ENCODE data around the gene SIRPB2. TPM values are rescaled to one million over a fixed set of nuclear protein-coding genes. Genes with fewer than 3 reads are reported as not detected.
"Not testable (repeated sequence)": the region's sequence is repeated elsewhere in the genome, so short reads cannot be mapped to it uniquely, and the experiment has no call there.

The SIRPB2 gene
- total and polyA plus RNA-seq, 2 donors from 2014 or later = 0.86 to 8.2 TPM

DNA sequence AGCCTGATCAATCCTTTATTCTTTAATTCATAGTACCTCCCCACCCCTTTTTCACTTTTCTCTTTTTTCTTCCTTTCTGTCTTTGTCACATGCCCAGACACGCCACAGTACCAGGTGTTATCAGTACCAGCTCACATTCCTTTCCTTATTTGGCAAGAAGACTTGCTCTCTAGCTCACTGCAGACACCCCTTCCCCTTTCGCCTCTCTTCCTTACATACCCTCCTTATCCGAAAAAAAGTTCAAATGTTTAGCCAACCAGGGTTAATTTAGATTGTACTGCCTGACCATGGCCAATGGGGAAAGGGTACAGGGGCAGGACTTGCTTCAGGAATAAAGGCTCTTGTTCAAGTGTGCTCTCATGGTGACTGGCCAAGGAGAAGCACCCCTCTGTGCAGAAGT lies 9.3 kb upstream of the SIRPB2 start:
- Histone ChIP-seq H3K4me1 (ENCODE audit: control insufficient read depth in 2 of 3, insufficient read depth in 2 of 3, low read depth in 1 of 3, low read length in 3 of 3) (no peaks in the 10 kb centered on the region), H3K27ac (ENCODE audit: low read depth in 2 of 2, low read length in 2 of 2) (no peak overlapping the region), H3K36me3 (ENCODE audit: control insufficient read depth in 2 of 3, insufficient read depth in 3 of 3, low read length in 3 of 3) (no peaks in the 10 kb centered on the region), H3K27me3 (ENCODE audit: control insufficient read depth, insufficient read depth, low read length) (no peaks in the 10 kb centered on the region), H3K9ac (ENCODE audit: low read length in 3 of 3) (no peak overlapping the region), H3K4me3 (ENCODE audit: low read length in 3 of 3) (no peak overlapping the region), H3K9me3 (ENCODE audit: control insufficient read depth in 2 of 3, insufficient read depth in 1 of 3, low read length in 3 of 3) (no peaks in the 10 kb centered on the region)
- DNase-seq (no peak), FAIRE-seq (no peak)
- intact Hi-C loops (cut with DNase I) = no loop called here
- TF ChIP-seq, protein P1, sequence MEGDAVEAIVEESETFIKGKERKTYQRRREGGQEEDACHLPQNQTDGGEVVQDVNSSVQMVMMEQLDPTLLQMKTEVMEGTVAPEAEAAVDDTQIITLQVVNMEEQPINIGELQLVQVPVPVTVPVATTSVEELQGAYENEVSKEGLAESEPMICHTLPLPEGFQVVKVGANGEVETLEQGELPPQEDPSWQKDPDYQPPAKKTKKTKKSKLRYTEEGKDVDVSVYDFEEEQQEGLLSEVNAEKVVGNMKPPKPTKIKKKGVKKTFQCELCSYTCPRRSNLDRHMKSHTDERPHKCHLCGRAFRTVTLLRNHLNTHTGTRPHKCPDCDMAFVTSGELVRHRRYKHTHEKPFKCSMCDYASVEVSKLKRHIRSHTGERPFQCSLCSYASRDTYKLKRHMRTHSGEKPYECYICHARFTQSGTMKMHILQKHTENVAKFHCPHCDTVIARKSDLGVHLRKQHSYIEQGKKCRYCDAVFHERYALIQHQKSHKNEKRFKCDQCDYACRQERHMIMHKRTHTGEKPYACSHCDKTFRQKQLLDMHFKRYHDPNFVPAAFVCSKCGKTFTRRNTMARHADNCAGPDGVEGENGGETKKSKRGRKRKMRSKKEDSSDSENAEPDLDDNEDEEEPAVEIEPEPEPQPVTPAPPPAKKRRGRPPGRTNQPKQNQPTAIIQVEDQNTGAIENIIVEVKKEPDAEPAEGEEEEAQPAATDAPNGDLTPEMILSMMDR (IDR thresholded peaks at IDR 0.05; ENCODE audit: borderline replicate concordance, extremely low read depth, insufficient read depth) = no peak

GRCh38 chr20:1499528-1500420 lies 8.6 kb upstream of the SIRPB2 start:
- Histone ChIP-seq H3K4me3 (ENCODE audit: low read length in 3 of 3) (no peak overlapping the region), H3K9ac (ENCODE audit: low read length in 3 of 3) (no peak overlapping the region), H3K27ac (ENCODE audit: low read depth in 2 of 2, low read length in 2 of 2) (no peak overlapping the region), H3K4me1 (ENCODE audit: control insufficient read depth in 2 of 3, insufficient read depth in 2 of 3, low read depth in 1 of 3, low read length in 3 of 3) (no peaks in the 10 kb centered on the region), H3K27me3 (ENCODE audit: control insufficient read depth, insufficient read depth, low read length) (no peaks in the 10 kb centered on the region), H3K9me3 (ENCODE audit: control insufficient read depth in 2 of 3, insufficient read depth in 1 of 3, low read length in 3 of 3) (no peaks in the 10 kb centered on the region), H3K36me3 (ENCODE audit: control insufficient read depth in 2 of 3, insufficient read depth in 3 of 3, low read length in 3 of 3) (no peaks in the 10 kb centered on the region)
- DNase-seq = no peak
- FAIRE-seq = no peak
- intact Hi-C loops (cut with DNase I) = no loop called here
- TF ChIP-seq, protein P1 (IDR thresholded peaks at IDR 0.05; ENCODE audit: borderline replicate concordance, extremely low read depth, insufficient read depth) = no peak

- intact Hi-C loops (cut with DNase I) = not testable (repeated sequence)
Observed at GRCh38 chr20:1497371-1497770, 6.2 kb upstream of the SIRPB2 start.

GRCh38 chr20:1496930-1497329 lies 5.7 kb upstream of the SIRPB2 start:
- intact Hi-C loops (cut with DNase I) = no loop called here
- FAIRE-seq = no peak
- H3K27me3 ChIP-seq (ENCODE audit: control insufficient read depth, insufficient read depth, low read length) = no peaks in the 10 kb centered on the region

More at GRCh38 chr20:1497371-1497770, 6.2 kb upstream of the SIRPB2 start:
- not testable (repeated sequence) for H3K27me3 ChIP-seq (ENCODE audit: control insufficient read depth, insufficient read depth, low read length); H3K4me3 ChIP-seq (ENCODE audit: low read length in 3 of 3); H3K4me1 ChIP-seq (ENCODE audit: control insufficient read depth in 2 of 3, insufficient read depth in 2 of 3, low read depth in 1 of 3, low read length in 3 of 3); H3K9me3 ChIP-seq (ENCODE audit: control insufficient read depth in 2 of 3, insufficient read depth in 1 of 3, low read length in 3 of 3); H3K36me3 ChIP-seq (ENCODE audit: control insufficient read depth in 2 of 3, insufficient read depth in 3 of 3, low read length in 3 of 3); FAIRE-seq; H3K27ac ChIP-seq (ENCODE audit: low read depth in 2 of 2, low read length in 2 of 2); DNase-seq; H3K9ac ChIP-seq (ENCODE audit: low read length in 3 of 3)

More at GRCh38 chr20:1496930-1497329, 5.7 kb upstream of the SIRPB2 start:
- no peaks in the 10 kb centered on the region for H3K36me3 ChIP-seq (ENCODE audit: control insufficient read depth in 2 of 3, insufficient read depth in 3 of 3, low read length in 3 of 3)
- no peak overlapping the region for H3K27ac ChIP-seq (ENCODE audit: low read depth in 2 of 2, low read length in 2 of 2)
- H3K9ac ChIP-seq (ENCODE audit: low read length in 3 of 3) = no peak overlapping the region
- no peak overlapping the region for H3K4me3 ChIP-seq (ENCODE audit: low read length in 3 of 3)
- DNase-seq = no peak
- no peaks in the 10 kb centered on the region for H3K4me1 ChIP-seq (ENCODE audit: control insufficient read depth in 2 of 3, insufficient read depth in 2 of 3, low read depth in 1 of 3, low read length in 3 of 3)
- no peaks in the 10 kb centered on the region for H3K9me3 ChIP-seq (ENCODE audit: control insufficient read depth in 2 of 3, insufficient read depth in 1 of 3, low read length in 3 of 3)
- TF ChIP-seq, protein P1 (IDR thresholded peaks at IDR 0.05; ENCODE audit: borderline replicate concordance, extremely low read depth, insufficient read depth) = no peak

Data from kidney (tissue), 14 donors.